ENCODE measurements around the gene ESAM.

Gene ESAM, protein sequence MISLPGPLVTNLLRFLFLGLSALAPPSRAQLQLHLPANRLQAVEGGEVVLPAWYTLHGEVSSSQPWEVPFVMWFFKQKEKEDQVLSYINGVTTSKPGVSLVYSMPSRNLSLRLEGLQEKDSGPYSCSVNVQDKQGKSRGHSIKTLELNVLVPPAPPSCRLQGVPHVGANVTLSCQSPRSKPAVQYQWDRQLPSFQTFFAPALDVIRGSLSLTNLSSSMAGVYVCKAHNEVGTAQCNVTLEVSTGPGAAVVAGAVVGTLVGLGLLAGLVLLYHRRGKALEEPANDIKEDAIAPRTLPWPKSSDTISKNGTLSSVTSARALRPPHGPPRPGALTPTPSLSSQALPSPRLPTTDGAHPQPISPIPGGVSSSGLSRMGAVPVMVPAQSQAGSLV

DNA sequence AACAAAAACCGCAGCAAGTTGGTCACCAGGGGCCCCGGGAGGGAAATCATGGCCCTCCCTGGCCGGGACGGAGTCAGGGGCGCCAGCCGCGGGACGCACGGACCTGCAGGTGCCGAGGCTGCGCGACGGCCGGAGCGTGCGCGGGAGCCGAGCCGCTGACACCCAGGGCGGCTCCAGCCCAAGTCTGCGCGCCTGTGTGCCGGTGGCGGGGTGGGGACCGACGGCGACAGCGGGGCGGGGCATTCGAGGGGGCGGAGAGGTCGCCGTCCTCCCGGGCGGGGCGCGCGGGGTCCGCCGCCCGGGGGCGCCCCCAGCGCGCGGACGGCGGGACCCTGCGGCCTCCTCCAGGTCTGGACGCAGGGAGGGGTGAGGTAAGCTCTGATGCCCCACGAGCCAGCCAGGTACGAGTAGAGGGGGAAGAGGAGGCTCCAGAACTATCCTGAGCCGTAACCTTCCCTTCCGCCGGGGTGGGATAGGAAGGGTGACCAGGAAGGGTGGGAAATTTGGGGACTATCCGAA lies at the start of gene ESAM:
Gene ESAM, minus strand, starts transcription at position 186 of the 519 bp plus-strand sequence. Its CDS starts 136 bp downstream, at position 50.
- no peak for FAIRE-seq

GRCh38 chr11:124811399-124812125 lies 49.5 kb upstream of the ESAM start:
- FAIRE-seq, result no peak

DNA sequence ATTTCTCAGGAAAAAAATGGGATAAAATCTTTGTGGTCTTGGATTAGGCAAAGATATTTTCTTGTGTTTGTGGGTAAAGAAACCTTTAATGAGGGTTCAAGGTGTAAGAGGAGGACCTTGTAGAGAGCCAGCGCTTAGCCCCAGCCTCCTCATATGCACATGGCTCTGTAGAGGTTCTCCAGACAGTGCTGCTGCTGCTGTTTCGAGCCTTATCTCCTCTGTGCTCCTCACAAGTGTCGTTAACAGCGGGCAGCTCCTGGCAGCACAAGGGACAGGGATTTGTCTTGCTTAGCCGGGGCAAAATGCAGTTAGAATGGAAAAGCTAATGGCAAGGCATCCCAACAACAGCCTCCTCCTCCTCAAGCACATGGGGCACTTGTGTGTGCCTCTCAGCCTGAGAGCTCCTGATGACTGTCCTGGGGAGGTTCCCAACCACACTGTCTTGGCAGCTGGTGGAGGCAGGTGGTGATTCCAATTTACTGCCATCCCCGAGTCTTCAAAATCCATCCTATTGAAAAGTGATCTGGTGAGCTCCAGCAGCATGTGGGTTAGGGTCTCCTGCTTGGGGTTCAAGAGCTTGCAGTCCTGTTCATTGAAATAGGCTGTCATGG lies 45.7 kb upstream of the ESAM start:
- FAIRE-seq, result no peak

GRCh38 chr11:124807201-124807600 lies 45.1 kb upstream of the ESAM start:
- FAIRE-seq, result no peak

DNA sequence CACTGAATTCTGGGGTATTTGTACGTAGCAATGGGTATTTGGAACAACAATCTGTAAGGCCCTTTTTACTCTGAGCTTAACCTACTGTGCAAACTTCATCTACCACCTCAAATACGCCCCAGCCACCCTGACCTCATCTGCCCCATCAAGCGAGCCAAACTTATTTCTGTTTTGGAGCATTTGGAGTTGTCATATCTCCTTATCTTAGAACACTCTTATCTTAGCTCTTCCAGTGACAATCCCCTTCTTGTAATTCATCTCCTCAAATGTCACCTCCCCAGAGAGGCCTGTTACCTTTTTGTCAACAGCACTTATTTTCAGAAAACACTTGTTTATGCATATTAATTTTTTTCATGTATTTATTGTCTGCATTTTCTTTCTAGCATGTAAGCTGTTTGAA lies 42.8 kb upstream of the ESAM start:
- no peak for FAIRE-seq

- FAIRE-seq, result no peak
Observed at GRCh38 chr11:124801636-124802312, 39.7 kb upstream of the ESAM start.

GRCh38 chr11:124801014-124801413 lies 38.9 kb upstream of the ESAM start:
- FAIRE-seq, result no peak

- no peak for FAIRE-seq
Observed at GRCh38 chr11:124800226-124800929, 38.3 kb upstream of the ESAM start, which contains the start of gene MSANTD2. MSANTD2 (minus strand) TSS chr11:124800406; CDS start chr11:124800380, 26 bp downstream.

DNA sequence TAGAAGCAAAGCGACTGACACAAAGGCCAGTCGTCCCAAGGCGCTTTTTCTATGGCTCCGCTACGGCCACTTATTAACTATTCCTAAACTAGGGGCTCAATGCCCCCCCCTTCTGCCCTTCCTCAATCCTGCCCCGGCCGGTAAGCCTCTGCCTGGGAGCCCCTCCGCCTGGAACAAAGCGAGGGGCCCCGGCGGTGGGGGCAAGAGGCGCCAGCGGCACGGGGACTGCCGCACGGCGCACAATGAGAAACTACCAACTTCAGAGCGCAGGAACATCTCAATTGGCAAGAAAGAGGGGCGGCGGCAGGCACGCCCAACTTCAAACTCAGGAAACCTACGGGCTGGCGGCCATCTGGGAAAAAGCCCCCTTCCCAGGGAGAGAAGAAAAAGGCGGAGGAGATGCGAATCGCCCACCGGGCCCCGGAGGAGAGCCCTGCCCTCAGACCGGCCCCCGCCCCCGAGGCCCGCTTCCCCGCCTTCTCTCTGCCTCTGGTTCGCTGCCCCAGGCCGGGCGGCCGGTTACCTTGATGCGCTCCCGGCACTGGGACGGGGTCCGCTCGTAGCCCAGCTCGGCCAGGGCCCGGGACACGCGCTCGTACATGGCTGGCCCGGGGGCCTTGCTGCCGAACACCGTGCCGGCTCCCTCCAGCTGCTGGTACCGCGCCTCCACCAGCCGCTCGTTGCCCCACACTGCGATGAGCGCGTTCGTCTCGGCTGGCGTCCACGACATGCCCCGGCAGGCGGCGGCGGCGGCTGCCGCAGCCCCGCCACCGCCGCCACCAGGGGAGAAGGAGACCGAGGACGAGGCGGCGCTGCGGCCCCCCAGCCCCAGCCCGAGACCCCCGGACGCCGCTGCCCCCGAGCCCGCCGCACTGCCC lies 37.5 kb upstream of the ESAM start:
- FAIRE-seq, result no peak

- FAIRE-seq, result no peak
Observed at GRCh38 chr11:124798991-124799347, 36.9 kb upstream of the ESAM start.

- no peak for FAIRE-seq
Observed at GRCh38 chr11:124796312-124796711, 34.2 kb upstream of the ESAM start.

DNA sequence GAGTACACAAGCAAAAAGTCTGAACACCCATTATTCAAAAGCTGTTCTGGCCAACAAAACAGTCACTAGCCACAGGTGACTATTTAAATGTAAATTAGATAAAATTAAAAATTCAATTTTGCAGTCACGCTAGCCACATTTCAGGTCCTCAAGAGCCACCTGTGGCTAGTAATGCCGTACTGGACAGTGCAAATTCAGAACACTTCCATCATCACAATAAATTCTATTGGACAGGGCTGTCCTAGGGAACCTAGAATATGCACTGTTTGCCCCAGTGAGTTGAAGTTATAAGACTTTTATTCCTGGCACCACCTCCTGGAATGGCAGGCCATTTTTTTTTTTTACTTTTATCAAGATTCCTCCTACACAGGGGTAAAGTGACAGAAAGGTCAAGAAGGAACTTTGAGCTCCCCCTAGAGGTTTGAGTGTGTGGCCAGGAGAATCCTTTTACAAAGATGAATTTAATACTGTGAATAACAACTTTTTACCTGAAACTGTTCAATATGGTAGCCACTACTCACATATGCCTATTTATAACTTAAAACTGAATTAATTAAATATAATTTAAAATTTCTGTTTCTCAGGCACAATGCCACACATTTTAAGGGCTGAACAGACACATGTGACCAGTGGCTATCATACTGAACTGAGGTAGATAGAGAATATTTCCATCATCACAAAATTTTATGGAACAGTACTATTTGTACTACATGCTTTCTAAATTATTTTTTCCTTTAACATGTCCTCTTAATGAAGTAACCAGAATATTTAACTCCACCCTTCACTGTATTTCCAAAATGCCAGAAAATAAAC lies 31.6 kb upstream of the ESAM start:
- FAIRE-seq, result peak; percentile 93

- no peak for FAIRE-seq
Observed at GRCh38 chr11:124791626-124792341, 29.7 kb upstream of the ESAM start.

DNA sequence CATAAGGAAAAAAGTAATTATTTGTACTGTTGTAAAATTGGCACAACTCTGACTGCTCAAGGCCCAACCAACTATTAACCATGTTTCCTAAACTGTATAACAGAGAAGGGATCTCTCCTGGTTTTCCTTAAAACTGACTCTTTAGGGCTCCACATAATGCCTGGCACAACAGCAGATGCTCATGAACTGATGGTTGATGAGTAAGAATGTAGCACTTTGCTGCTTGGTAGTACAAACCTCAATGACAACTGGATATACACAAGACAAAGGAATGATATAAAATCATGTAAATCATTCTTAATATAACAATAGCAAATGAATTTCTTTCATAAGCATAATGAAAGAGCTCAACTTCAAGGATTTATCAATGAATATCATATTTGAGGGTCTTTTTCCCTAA lies 26.4 kb upstream of the ESAM start:
- peak; percentile 31 for FAIRE-seq

DNA sequence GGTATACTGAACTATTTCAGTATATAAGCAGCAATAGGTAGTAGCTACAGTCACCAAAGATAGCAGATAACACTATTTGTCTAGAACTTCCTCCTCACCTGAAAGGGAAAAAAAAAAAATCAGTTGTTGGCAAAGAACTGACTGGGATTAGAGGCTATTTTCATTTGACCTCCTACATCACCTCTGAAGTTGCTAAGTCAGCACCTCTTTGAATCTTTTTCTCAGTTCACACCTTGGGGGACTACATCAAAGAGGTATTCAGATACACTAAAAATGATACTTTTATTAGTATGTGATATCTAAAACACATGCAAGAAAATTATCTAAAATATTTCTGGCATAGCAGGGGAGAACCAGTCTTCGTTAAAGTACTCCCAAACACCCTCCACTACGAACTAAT lies 22.0 kb upstream of the ESAM start:
- no peak for FAIRE-seq

- no peak for FAIRE-seq
Observed at GRCh38 chr11:124783002-124783401, 20.9 kb upstream of the ESAM start.

DNA sequence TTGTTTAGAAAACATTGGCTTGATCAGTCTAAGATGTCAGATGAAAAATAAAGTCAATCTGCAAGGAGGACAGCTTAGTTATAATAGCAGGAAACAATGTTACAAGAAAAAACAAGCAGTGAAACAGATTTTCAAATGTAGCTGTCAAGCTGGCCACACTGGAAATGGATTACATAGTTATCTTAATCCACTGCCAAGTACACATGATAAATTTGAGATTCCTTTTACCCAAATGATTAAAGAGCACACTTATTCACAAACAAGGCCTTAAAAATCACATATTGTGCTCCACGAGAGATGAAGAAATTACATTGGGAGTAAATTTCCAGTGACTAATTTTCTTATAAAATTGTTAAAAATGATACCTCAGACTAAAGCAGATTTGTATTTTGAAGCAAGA lies 17.5 kb upstream of the ESAM start:
- FAIRE-seq, result no peak

- no peak for FAIRE-seq
Observed at GRCh38 chr11:124778281-124778680, 16.2 kb upstream of the ESAM start.

GRCh38 chr11:124776865-124777645 lies 15.0 kb upstream of the ESAM start:
- FAIRE-seq, result no peak
